ENCODE results near the gene ONECUT3.
A peak's percentile ranks its signal among the peaks of the same experiment; 100 is the strongest.

GRCh38 chr19:1768248-1768647 lies 14.9 kb downstream of the ONECUT3 start:
- no peak for TF ChIP-seq POLR2A (IDR thresholded peaks at IDR 0.05)
- peak in 1 of 7 experiments; percentile 9 for TF ChIP-seq CTCF (IDR thresholded peaks at IDR 0.05)
